Effector CD8-positive, alpha-beta T cell (primary cell): ENCODE data around the gene GLS.
"Not testable (repeated sequence)": the region's sequence is repeated elsewhere in the genome, so short reads cannot be mapped to it uniquely, and the experiment has no call there.

Source experiments
- DNase-seq: peaks from one replicate; lab custom pipeline; 2025; lab: John Stamatoyannopoulos, UW

The GLS gene

GRCh38 chr2:190930411-190930810 lies 49.8 kb downstream of the GLS start:
- no peak for DNase-seq

- no peak for DNase-seq
Observed at GRCh38 chr2:190932514-190932913, 51.9 kb downstream of the GLS start.

- no peak for DNase-seq
Observed at GRCh38 chr2:190933361-190933760, 52.7 kb downstream of the GLS start.

GRCh38 chr2:190935054-190935453 lies 54.4 kb downstream of the GLS start:
- no peak for DNase-seq

GRCh38 chr2:190938771-190939335 lies 58.2 kb downstream of the GLS start:
- no peak for DNase-seq

- no peak for DNase-seq
Observed at GRCh38 chr2:190940454-190940853, 59.8 kb downstream of the GLS start.

- DNase-seq, result no peak
Observed at GRCh38 chr2:190941571-190941970, 61.0 kb downstream of the GLS start.

- no peak for DNase-seq
Observed at GRCh38 chr2:190942697-190943096, 62.1 kb downstream of the GLS start.

- DNase-seq, result no peak
Observed at GRCh38 chr2:190943706-190944105, 63.1 kb downstream of the GLS start.

GRCh38 chr2:190947141-190947540 lies 66.5 kb downstream of the GLS start:
- DNase-seq, result no peak

GRCh38 chr2:190947711-190948251 lies 67.2 kb downstream of the GLS start:
- DNase-seq, result no peak

GRCh38 chr2:190948671-190949070 lies 68.0 kb downstream of the GLS start:
- no peak for DNase-seq

- no peak for DNase-seq
Observed at GRCh38 chr2:190950566-190950991, 70.0 kb downstream of the GLS start.

- DNase-seq, result no peak
Observed at GRCh38 chr2:190953257-190953656, 72.6 kb downstream of the GLS start.

GRCh38 chr2:190959911-190960788 lies 79.5 kb downstream of the GLS start:
- DNase-seq, result no peak

- DNase-seq, result not testable (repeated sequence)
Observed at GRCh38 chr2:190961117-190961516, 80.5 kb downstream of the GLS start.

- DNase-seq, result no peak
Observed at GRCh38 chr2:190961918-190962487, 81.4 kb downstream of the GLS start.

- DNase-seq, result no peak
Observed at GRCh38 chr2:190963088-190963487, 82.5 kb downstream of the GLS start.

- no peak for DNase-seq
Observed at GRCh38 chr2:190964170-190964795, 83.7 kb downstream of the GLS start.

- no peak for DNase-seq
Observed at GRCh38 chr2:190965580-190966222, 85.1 kb downstream of the GLS start.

- no peak for DNase-seq
Observed at GRCh38 chr2:190968522-190968921, 87.9 kb downstream of the GLS start.

- DNase-seq, result no peak
Observed at GRCh38 chr2:190970160-190970559, 89.5 kb downstream of the GLS start.
